ENCODE results near the gene MRPS7. TPM values are rescaled to one million over a fixed set of nuclear protein-coding genes. Genes with fewer than 3 reads are reported as not detected.

Gene MRPS7
- total and polyA plus RNA-seq, 2 experiments from 2014 or later = 47.5 to 102 TPM

- Histone ChIP-seq H3K79me2 (no peaks in the 10 kb centered on the region), H4K20me1 (ENCODE audit: insufficient read depth, poor library complexity, severe bottlenecking) (no peaks in the 10 kb centered on the region), H3K27ac (no peak overlapping the region), H3K9me2 (replicated peaks; ENCODE audit: insufficient read depth) (no peaks in the 10 kb centered on the region), H2AFZ (no peak overlapping the region), H3K4me1 (ENCODE audit: insufficient read depth) (peaks cover 9% of the 10 kb centered on the region), H3K4me2 (no peak overlapping the region), H3K4me3 (no peak overlapping the region), H3K36me3 (replicated peaks; ENCODE audit: insufficient read depth, low read depth) (no peaks in the 10 kb centered on the region), H3K27me3 (no peaks in the 10 kb centered on the region), H3K9me3 (ENCODE audit: low read depth) (no peaks in the 10 kb centered on the region)
- DNase-seq (ENCODE audit: low spot score) = no peak
- no peak for TF ChIP-seq EZH2 (IDR thresholded peaks at IDR 0.05; ENCODE audit: borderline replicate concordance)
- TF ChIP-seq CTCF (IDR thresholded peaks at IDR 0.05; ENCODE audit: poor library complexity) = no peak
- TF ChIP-seq EZH2phosphoT487 (IDR thresholded peaks at IDR 0.05; ENCODE audit: low read depth, severe bottlenecking, unreplicated experiment) = no peak
- WGBS (ENCODE audit: low lambda C conversion rate, missing lambda C conversion rate) = 89% methylated on average over 14 of the region's 14 CpGs
Observed at GRCh38 chr17:75313941-75314551, 52.4 kb downstream of the MRPS7 start.

- Histone ChIP-seq H3K9me2 (replicated peaks; ENCODE audit: insufficient read depth) (no peaks in the 10 kb centered on the region), H3K27ac (no peak overlapping the region), H4K20me1 (ENCODE audit: insufficient read depth, poor library complexity, severe bottlenecking) (no peaks in the 10 kb centered on the region), H3K4me1 (ENCODE audit: insufficient read depth) (no peaks in the 10 kb centered on the region), H3K4me3 (no peak overlapping the region), H3K27me3 (no peaks in the 10 kb centered on the region), H3K79me2 (no peaks in the 10 kb centered on the region), H3K36me3 (replicated peaks; ENCODE audit: insufficient read depth, low read depth) (no peaks in the 10 kb centered on the region), H3K9me3 (ENCODE audit: low read depth) (no peaks in the 10 kb centered on the region), H2AFZ (no peak overlapping the region), H3K4me2 (no peak overlapping the region)
- 92% methylated on average over 18 of the region's 19 CpGs for WGBS (ENCODE audit: low lambda C conversion rate, missing lambda C conversion rate)
- DNase-seq (ENCODE audit: low spot score) = no peak
- TF ChIP-seq EZH2 (IDR thresholded peaks at IDR 0.05; ENCODE audit: borderline replicate concordance) (no peak), EZH2phosphoT487 (IDR thresholded peaks at IDR 0.05; ENCODE audit: low read depth, severe bottlenecking, unreplicated experiment) (no peak), CTCF (IDR thresholded peaks at IDR 0.05; ENCODE audit: poor library complexity) (no peak)
Observed at GRCh38 chr17:75315541-75316243, 54.0 kb downstream of the MRPS7 start.

Other genes with a start within 250 kb of the MRPS7 start
- gene MRPL58, start 249.2 kb upstream of the MRPS7 start, total RNA-seq = 39.3 and 49.5 TPM in 2 replicates
- 29.8 and 39.3 TPM in 2 replicates for gene MRPL58, start 249.2 kb upstream of the MRPS7 start, polyA plus RNA-seq
- 246 and 296 TPM in 2 replicates for gene ATP5PD, start 214.9 kb upstream of the MRPS7 start, total RNA-seq
- gene ATP5PD, start 214.9 kb upstream of the MRPS7 start, polyA plus RNA-seq = 307 and 332 TPM in 2 replicates
- gene KCTD2, start 214.7 kb upstream of the MRPS7 start, total RNA-seq = 17.5 and 19.1 TPM in 2 replicates
- 10.1 and 12.7 TPM in 2 replicates for gene KCTD2, start 214.7 kb upstream of the MRPS7 start, polyA plus RNA-seq
- gene SLC16A5, start 173.9 kb upstream of the MRPS7 start, total RNA-seq = 11.9 and 12.7 TPM in 2 replicates
- 12.8 and 15.8 TPM in 2 replicates for gene SLC16A5, start 173.9 kb upstream of the MRPS7 start, polyA plus RNA-seq
- gene ARMC7, start 151.9 kb upstream of the MRPS7 start, total RNA-seq = 2.6 and 3.5 TPM in 2 replicates
- 4.0 and 4.5 TPM in 2 replicates for gene ARMC7, start 151.9 kb upstream of the MRPS7 start, polyA plus RNA-seq
- 46.3 and 66.8 TPM in 2 replicates for gene NT5C, start 130.1 kb upstream of the MRPS7 start, total RNA-seq
- 73.3 and 82.2 TPM in 2 replicates for gene NT5C, start 130.1 kb upstream of the MRPS7 start, polyA plus RNA-seq
- gene JPT1, start 107.4 kb upstream of the MRPS7 start, total RNA-seq = 103 and 107 TPM in 2 replicates
- gene JPT1, start 107.4 kb upstream of the MRPS7 start, polyA plus RNA-seq = 172 and 181 TPM in 2 replicates
- 112 and 115 TPM in 2 replicates for gene SUMO2, start 78.9 kb upstream of the MRPS7 start, total RNA-seq
- 424 and 434 TPM in 2 replicates for gene SUMO2, start 78.9 kb upstream of the MRPS7 start, polyA plus RNA-seq
- gene NUP85, start 56.2 kb upstream of the MRPS7 start, total RNA-seq = 28.6 and 33.6 TPM in 2 replicates
- gene NUP85, start 56.2 kb upstream of the MRPS7 start, polyA plus RNA-seq = 38.8 and 45.5 TPM in 2 replicates
- gene GGA3, start 273 bp upstream of the MRPS7 start, total RNA-seq = 17.7 and 24.4 TPM in 2 replicates
- gene GGA3, start 273 bp upstream of the MRPS7 start, polyA plus RNA-seq = 20.2 and 26.0 TPM in 2 replicates
- 11.0 and 12.4 TPM in 2 replicates for gene MIF4GD, start 9.4 kb downstream of the MRPS7 start, total RNA-seq
- gene MIF4GD, start 9.4 kb downstream of the MRPS7 start, polyA plus RNA-seq = 23.6 and 31.4 TPM in 2 replicates
- gene SLC25A19, start 27.6 kb downstream of the MRPS7 start, total RNA-seq = 4.6 and 10.8 TPM in 2 replicates
- 7.6 and 8.4 TPM in 2 replicates for gene SLC25A19, start 27.6 kb downstream of the MRPS7 start, polyA plus RNA-seq
- 90.6 and 101 TPM in 2 replicates for gene GRB2, start 143.8 kb downstream of the MRPS7 start, total RNA-seq
- gene GRB2, start 143.8 kb downstream of the MRPS7 start, polyA plus RNA-seq = 82.7 and 86.7 TPM in 2 replicates
- 18.7 and 53.5 TPM in 2 replicates for gene TMEM94, start 194.8 kb downstream of the MRPS7 start, total RNA-seq
- 43.5 and 50.7 TPM in 2 replicates for gene TMEM94, start 194.8 kb downstream of the MRPS7 start, polyA plus RNA-seq

All from hepatocyte (in vitro differentiated cells).